Muscle layer of colon (tissue), 2 donors: ENCODE data around the gene DUSP15.

Experiments used
- H3K27ac ChIP-seq: one replicate; pipeline ENCODE4 v1.7.0; 2013; ENCODE audit warnings: low read depth, mild to moderate bottlenecking, low read length, moderate library complexity
- H3K27me3 ChIP-seq, 2 donors: one replicate each; pipeline ENCODE4 v1.7.0; 2013; ENCODE audit warnings: low read length in 2 of 2, mild to moderate bottlenecking in 2 of 2; ENCODE audit not compliant: insufficient read depth in 2 of 2, control insufficient read depth in 1 of 2
- H3K36me3 ChIP-seq: one replicate; pipeline ENCODE4 v1.7.0; 2013; ENCODE audit warnings: mild to moderate bottlenecking, low read length; ENCODE audit not compliant: insufficient read depth
- H3K4me1 ChIP-seq: one replicate; pipeline ENCODE4 v1.7.0; 2013; ENCODE audit warnings: mild to moderate bottlenecking, low read length; ENCODE audit not compliant: insufficient read depth
- H3K4me3 ChIP-seq, 2 donors: one replicate each; pipeline ENCODE4 v1.7.0; 2013; ENCODE audit warnings: low read length in 2 of 2, low read depth in 1 of 2, mild to moderate bottlenecking in 1 of 2, moderate library complexity in 1 of 2
- H3K9ac ChIP-seq: one replicate; pipeline ENCODE4 v1.7.0; 2013; ENCODE audit warnings: low read length
- H3K9me3 ChIP-seq: one replicate; pipeline ENCODE4 v1.7.0; 2013; ENCODE audit warnings: mild to moderate bottlenecking, low read length
- donor health status: abdominal sarcoma.
- donor health status: Adenocarcinoma of cecum.

The DUSP15 gene

DNA sequence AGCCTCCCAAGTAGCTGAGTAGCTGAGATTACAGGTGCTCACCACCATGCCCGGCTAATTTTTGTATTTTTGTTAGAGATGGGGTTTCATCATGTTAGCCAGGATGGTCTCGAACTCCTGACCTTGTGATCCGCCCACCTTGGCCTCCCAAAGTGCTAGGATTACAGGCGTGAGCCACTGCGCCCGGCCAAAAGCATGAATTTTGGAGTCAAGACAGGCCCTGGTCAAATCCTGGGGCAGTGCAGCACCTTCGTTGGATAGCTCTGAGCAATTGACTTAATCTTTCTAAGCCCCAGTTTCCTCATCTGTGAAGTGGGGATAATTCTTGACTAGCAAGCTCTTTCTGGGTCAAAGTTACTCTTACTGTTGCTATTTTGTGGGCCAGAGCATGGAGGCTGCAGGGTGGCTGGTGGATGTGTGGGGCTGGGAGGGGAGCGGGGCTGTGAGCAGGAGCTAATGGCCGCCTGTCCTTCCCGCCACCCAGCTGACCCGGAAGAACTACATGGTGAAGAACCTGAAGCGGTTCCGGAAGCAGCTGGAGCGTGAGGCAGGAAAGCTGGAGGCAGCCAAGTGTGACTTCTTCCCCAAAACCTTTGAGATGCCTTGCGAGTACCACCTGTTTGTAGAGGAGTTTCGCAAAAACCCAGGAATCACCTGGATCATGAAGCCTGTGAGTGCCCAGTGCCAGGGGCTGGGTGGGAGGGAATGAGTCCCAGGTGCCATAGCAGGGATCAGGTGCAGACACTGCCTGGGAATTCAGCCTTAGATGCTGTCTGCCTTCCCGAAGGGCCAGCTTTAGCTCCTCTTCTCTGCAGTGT lies 39.1 kb upstream of the DUSP15 start:
- Histone ChIP-seq H3K36me3 (no peaks in the 10 kb centered on the region), H3K27ac (no peak overlapping the region), H3K27me3 (no peaks in the 10 kb centered on the region), H3K4me3 (no peak overlapping the region), H3K4me1 (no peaks in the 10 kb centered on the region), H3K9ac (no peak overlapping the region), H3K9me3 (no peaks in the 10 kb centered on the region)

DNA sequence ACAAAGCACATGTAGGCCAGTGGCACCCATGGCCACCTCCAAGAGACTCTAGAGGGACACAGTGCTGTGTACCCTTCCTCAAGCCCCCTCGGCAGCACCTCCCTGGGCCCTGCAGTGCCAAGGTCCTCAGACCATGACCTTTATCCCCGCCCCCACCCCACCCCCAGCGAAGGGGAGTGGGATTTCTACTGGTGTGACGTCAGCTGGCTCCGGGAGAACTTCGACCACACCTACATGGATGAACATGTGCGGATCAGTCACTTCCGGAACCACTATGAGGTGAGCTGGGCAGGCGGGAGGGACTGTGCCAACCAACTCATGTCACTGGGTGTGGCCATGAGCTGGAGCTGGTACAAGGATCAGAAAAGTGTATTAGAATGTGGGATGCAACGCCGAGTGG lies 38.1 kb upstream of the DUSP15 start:
- H3K27me3 ChIP-seq, result no peaks in the 10 kb centered on the region
- H3K36me3 ChIP-seq, result no peaks in the 10 kb centered on the region
- no peaks in the 10 kb centered on the region for H3K9me3 ChIP-seq
- H3K27ac ChIP-seq, result no peak overlapping the region
- no peaks in the 10 kb centered on the region for H3K4me1 ChIP-seq
- no peak overlapping the region for H3K9ac ChIP-seq
- no peak overlapping the region for H3K4me3 ChIP-seq

DNA sequence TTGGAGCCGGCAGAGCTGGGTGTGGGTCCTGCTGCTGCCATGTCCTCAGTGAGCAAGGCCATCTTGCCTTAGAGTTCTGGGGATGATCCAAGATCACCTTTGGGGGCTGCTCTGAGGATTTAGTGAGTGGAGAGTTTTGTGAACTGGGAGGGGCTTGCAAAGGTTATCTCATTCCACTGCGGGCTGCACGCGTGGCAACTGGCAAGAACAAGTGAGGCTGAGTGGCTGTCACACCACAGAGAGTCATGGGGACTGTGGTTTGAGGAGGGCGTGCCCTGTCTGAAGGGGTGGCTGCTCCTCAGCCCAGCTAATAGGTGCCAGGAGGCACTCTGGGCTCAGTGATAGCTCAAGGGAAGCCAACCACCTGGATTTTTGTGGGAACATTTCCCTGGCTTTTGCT lies 37.7 kb upstream of the DUSP15 start:
- no peak overlapping the region for H3K9ac ChIP-seq
- no peak overlapping the region for H3K27ac ChIP-seq
- no peaks in the 10 kb centered on the region for H3K4me1 ChIP-seq
- H3K9me3 ChIP-seq, result no peaks in the 10 kb centered on the region
- H3K4me3 ChIP-seq, result no peak overlapping the region
- no peaks in the 10 kb centered on the region for H3K36me3 ChIP-seq
- no peaks in the 10 kb centered on the region for H3K27me3 ChIP-seq

DNA sequence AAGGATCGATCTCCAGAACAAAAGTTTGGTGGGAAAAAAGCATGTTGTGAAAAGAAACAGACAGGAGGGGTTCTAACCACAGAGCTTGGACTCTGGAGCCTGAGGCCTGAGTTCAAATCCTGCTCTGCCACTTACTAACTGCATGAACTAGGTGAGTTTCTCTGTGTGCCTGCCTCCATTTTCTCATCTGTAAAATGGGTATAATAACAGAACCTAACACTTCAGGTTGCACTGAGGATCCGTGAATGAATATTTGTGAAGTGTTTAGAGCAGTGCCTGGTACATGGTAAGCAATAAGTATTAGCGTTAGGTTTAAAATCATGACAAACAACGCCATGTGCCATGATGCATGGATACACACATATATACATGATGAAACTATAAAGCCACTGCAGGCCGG lies 36.7 kb upstream of the DUSP15 start:
- Histone ChIP-seq H3K4me1 (no peaks in the 10 kb centered on the region), H3K4me3 (no peak overlapping the region), H3K27ac (no peak overlapping the region), H3K36me3 (no peaks in the 10 kb centered on the region), H3K27me3 (no peaks in the 10 kb centered on the region), H3K9me3 (no peaks in the 10 kb centered on the region), H3K9ac (no peak overlapping the region)

DNA sequence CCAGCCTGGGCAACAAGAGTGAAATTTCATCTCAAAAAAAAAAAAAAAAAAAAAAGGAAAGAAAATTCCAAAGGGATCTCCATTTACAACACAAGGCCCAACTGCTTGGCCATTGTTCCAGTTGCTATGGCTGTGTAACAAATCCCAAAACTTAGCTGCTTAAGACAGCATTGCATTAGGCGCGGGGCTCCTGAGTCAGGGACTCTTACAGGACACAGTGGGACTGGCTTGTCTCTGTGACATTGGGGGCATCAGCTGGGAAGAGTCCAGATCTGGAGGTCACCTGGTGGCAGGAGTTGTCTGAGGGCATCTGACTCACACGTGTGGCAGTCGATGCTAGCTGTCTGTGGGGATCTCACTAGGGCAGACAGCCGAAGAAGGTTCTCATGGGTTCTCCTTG lies 35.7 kb upstream of the DUSP15 start:
- Histone ChIP-seq H3K27me3 (no peaks in the 10 kb centered on the region), H3K27ac (no peak overlapping the region), H3K4me3 (no peak overlapping the region), H3K36me3 (no peaks in the 10 kb centered on the region), H3K9me3 (no peaks in the 10 kb centered on the region), H3K9ac (no peak overlapping the region), H3K4me1 (no peaks in the 10 kb centered on the region)

DNA sequence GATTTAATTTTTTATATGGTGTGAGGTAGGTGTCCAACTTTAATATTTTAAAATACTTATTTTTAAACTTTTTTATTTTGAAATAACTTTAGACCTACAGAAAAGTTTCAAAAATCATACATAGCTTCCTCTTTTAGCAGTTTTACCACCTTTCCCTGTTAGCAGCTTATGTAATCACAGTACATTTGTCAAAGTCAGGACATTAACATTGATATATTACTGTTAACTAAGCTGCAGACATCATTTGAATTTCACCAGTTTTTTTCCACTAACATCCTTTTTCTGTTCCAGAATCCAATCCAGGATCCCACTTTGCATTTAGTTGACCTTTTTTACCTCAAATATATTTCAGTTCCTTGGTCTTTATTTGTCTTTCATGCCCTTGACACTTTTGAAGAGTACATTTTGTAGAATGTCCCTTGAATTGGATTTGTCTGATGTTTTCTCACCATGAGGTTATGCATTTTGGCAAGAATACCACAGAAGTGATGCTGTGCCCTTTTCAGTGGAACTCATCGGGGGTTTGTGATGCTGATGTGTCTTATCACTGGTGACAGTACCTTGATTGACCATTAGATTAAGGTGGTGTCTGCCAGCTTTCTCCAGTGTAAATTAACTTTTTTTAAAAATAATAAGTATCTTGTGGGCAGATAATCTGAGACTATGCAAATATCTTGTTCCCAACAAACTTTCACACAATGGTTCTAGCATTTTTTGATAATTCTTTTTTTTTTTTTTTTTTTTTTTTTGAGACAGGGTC lies 33.5 kb upstream of the DUSP15 start:
- H3K36me3 ChIP-seq, result no peaks in the 10 kb centered on the region
- no peaks in the 10 kb centered on the region for H3K27me3 ChIP-seq
- H3K4me3 ChIP-seq, result no peak overlapping the region
- H3K9me3 ChIP-seq, result no peaks in the 10 kb centered on the region
- no peaks in the 10 kb centered on the region for H3K4me1 ChIP-seq
- no peak overlapping the region for H3K27ac ChIP-seq
- H3K9ac ChIP-seq, result no peak overlapping the region

DNA sequence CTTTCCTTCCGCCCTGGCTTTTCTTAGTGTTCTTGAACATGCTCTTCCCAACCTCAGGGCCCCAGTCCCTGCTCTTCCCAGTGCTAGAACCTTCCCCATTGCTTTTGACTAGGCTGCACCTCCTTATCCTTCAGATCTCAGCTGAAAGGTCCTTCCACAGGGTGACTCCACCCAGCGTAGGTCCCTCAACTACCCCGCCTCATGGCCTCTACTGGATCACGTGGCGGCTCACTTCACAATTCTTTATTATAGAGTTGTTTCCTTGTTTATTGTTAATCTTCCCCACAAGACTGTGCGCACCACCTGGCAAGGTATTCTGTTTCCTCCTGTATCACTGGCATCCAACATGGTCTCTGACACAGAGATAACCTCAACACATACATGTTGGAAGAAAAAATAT lies 31.3 kb upstream of the DUSP15 start:
- H3K27me3 ChIP-seq, result no peaks in the 10 kb centered on the region

DNA sequence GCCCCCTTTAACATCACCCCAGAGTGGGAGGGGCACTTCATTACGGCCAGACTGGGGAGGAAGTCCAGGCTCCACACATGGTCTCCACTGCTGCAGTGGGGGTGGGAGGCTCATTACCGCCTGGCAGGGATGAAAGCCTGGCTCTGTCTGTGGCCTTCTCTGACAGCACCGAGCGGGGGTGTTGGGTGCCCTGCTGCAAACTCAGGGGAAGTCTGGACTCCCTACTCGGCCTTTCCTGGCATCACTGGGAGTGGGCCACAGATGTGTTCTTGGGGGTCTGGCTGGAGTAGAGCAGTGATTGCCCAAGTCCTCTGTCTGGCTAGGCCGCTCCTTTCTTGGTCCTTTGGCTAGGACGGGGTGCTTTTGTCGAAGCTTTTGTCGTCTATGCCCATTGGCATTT lies 27.2 kb upstream of the DUSP15 start:
- H3K36me3 ChIP-seq, result no peaks in the 10 kb centered on the region

More for the DNA sequence above, 31.3 kb upstream of the DUSP15 start:
- Histone ChIP-seq H3K36me3 (no peaks in the 10 kb centered on the region), H3K27ac (no peak overlapping the region), H3K4me1 (no peaks in the 10 kb centered on the region), H3K9me3 (no peaks in the 10 kb centered on the region), H3K9ac (no peak overlapping the region), H3K4me3 (no peak overlapping the region)

DNA sequence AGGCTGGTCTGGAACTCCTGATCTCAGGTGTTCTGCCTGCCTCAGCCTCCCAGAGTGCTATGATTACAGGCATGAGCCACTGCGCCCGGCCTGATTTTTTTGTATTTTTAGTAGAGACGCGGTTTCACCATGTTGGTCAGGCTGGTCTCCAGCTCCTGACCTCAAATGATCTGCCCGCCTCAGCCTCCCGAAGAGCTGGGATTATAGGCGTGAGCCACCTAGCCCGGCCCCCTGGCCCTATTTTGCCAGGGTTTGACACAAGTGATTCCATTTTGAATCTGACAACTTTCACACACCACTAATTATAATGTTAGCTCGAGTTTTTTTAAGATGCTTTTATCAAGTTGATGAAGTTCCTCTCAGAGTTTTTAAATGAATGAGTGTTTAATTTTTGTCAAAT lies 25.7 kb upstream of the DUSP15 start:
- Histone ChIP-seq H3K36me3 (no peaks in the 10 kb centered on the region), H3K4me1 (peaks cover 4% of the 10 kb centered on the region), H3K4me3 (no peak overlapping the region), H3K27me3 (no peaks in the 10 kb centered on the region), H3K9me3 (no peaks in the 10 kb centered on the region), H3K9ac (no peak overlapping the region), H3K27ac (no peak overlapping the region)

More for the DNA sequence above, 27.2 kb upstream of the DUSP15 start:
- H3K9ac ChIP-seq, result no peak overlapping the region
- H3K4me3 ChIP-seq, result no peak overlapping the region
- no peaks in the 10 kb centered on the region for H3K9me3 ChIP-seq
- H3K27me3 ChIP-seq, result no peaks in the 10 kb centered on the region
- peaks cover 4% of the 10 kb centered on the region for H3K4me1 ChIP-seq
- no peak overlapping the region for H3K27ac ChIP-seq

DNA sequence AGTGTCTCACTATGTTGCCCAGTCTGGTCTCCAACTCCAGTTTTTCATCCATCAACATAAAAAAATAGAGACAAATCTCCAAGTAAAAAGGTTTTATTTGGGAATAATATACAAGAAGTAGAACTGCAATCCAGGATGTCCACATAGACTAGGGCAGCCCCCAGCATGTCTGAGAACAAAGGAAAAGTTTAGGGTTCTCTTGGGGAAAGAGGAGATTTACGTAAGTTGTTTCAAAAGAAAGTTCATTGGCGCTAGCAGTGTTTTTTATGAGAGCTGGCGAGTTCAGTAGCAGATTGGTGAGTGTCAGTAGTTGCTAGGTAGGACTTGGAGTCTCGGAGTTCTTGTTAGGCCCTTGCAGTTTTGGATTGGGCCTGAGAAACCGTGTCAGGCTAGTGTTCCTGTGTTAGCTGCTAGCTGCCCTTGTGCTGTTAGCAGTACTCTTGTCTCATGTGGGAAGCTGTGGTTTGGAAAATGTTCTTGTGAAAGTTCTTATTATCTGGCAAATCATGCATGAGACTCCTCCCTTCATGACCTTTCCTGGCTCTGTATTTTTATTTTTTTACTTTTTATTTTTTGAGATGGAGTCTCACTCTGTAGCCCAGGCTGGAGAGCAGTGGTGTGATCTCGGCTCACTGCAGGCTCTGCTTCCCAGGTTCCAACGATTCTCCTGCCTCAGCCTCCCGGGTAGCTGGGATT lies 24.8 kb upstream of the DUSP15 start:
- peaks cover 4% of the 10 kb centered on the region for H3K4me1 ChIP-seq
- peak overlapping the region; percentile 27 for H3K27ac ChIP-seq
- no peak overlapping the region for H3K4me3 ChIP-seq
- H3K9me3 ChIP-seq, result no peaks in the 10 kb centered on the region
- no peaks in the 10 kb centered on the region for H3K27me3 ChIP-seq
- no peak overlapping the region for H3K9ac ChIP-seq
- H3K36me3 ChIP-seq, result no peaks in the 10 kb centered on the region

DNA sequence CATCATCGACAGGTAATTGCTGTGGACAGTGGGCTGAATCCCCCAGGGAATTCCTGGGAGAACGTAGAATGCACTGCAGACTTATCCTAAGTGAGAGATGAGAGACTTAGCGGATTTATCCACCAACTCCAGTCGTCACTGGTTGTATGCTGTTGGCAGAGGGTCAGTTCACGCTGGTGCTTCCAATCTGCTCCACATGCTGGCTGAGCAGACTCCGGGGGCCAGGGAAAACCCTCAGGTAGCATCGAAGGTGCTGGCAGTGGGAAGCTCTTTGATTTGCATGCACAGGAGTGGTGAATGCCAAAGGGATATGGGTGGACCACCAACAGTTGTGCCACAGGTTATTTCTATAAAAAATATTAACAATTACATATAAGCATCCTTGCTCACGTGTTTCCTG lies 20.3 kb upstream of the DUSP15 start:
- Histone ChIP-seq H3K9ac (no peak overlapping the region), H3K4me1 (peaks cover 4% of the 10 kb centered on the region)

More for the DNA sequence above, 20.3 kb upstream of the DUSP15 start:
- no peaks in the 10 kb centered on the region for H3K9me3 ChIP-seq
- H3K36me3 ChIP-seq, result no peaks in the 10 kb centered on the region
- H3K27me3 ChIP-seq, result no peaks in the 10 kb centered on the region
- no peak overlapping the region for H3K27ac ChIP-seq
- H3K4me3 ChIP-seq, result no peak overlapping the region
